ENCODE results near the gene FAM83D. TPM values are rescaled to one million over a fixed set of nuclear protein-coding genes. Genes with fewer than 3 reads are reported as not detected.

The FAM83D gene
- total and polyA plus RNA-seq, 2 of the 4 experiments (the other 2 are of a cell fraction) = 20.4 to 26.4 TPM

DNA sequence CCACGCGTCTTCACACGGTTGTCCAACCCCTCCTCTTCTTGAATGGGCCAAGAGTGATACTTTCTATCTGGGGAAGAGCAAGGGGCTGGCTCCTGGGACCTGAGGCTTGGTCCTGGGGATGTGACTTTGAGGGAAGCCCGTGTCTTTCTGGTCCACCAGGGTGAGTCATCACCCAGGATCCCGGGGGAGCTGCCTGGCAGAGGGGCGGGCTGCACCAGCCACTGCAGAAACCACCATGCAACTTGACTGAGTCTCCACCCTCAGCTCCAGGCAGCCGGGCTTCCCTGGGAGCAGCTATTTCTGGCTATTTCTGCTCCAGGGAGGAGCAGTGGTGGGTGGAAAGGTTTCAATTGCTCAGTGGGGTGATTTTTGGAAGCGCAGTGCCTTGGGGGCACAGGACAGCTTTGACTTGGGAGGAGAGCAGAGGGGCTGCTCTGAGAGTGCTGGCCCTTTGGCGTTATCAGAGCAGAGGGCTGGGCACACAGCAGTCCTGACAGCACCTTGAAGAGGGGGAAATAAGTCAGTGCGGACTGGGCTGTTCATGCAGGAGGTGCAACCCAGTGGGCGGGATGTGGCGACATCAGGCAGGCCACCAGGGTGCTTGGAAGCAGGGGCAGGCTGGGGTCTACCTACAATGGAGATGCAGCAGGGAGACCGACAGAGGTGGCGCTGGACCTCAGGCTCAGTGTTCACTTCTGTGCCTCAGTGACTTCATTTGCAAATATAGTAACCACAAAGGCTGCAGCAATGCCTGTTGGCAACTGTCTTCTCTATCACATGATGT, 45.1 kb upstream of the FAM83D start:
- H4K5ac ChIP-seq (ENCODE audit: low read depth, low read length) = no peak overlapping the region
- ATAC-seq (ENCODE audit: low read depth) (no peak), DNase-seq (no peak)
- no peak overlapping the region for H3K23ac ChIP-seq (ENCODE audit: low read depth, low read length)
- H3K9ac ChIP-seq (ENCODE audit: low read depth, low read length) = no peak overlapping the region
- no peak overlapping the region for H3K27ac ChIP-seq (ENCODE audit: insufficient read depth, low read length)
- H3K36me3 ChIP-seq (ENCODE audit: control insufficient read depth, insufficient read depth, low read length) = no peaks in the 10 kb centered on the region
- no peaks in the 10 kb centered on the region for H3K9me1 ChIP-seq (ENCODE audit: insufficient read depth, low read length)
- H2BK15ac ChIP-seq (ENCODE audit: low read depth, low read length) = no peak overlapping the region
- no peaks in the 10 kb centered on the region; the same call in 1 of the 2 replicates for H4K20me1 ChIP-seq (ENCODE audit: insufficient read depth, low read length)
- no peak overlapping the region for H3K4me2 ChIP-seq (ENCODE audit: low read depth, low read length)
- 30% methylated on average over 3 of the region's 14 CpGs; no CpG with 5 or more reads in 1 of the 2 experiments for WGBS, 2 experiments (ENCODE audit: extremely low coverage in 2 of 2, insufficient read length in 1 of 2)
- H2AFZ ChIP-seq (replicated peaks; ENCODE audit: low read length, poor library complexity) = no peak overlapping the region
- intact Hi-C loops (cut with micrococcal nuclease) = no loop called here
- H3K4me3 ChIP-seq (ENCODE audit: insufficient read depth, low read depth, low read length) = no peak overlapping the region
- no peaks in the 10 kb centered on the region for H3K4me1 ChIP-seq (ENCODE audit: control insufficient read depth, insufficient read depth, low read length)
- ChIA-PET CTCF (interaction anchor here (0.5 kb wide), 1 partner anchor 24 kb away, joined by 3 read pairs; no protein-coding TSS in a partner anchor), POLR2A (ENCODE audit: unreplicated experiment) (no interaction called here)
- no peaks in the 10 kb centered on the region for H3K79me1 ChIP-seq (ENCODE audit: low read depth in 1 of 2, low read length in 2 of 2)
- dilution Hi-C loops (cut with HindIII; ENCODE audit: low sequenced_read_pairs, unreplicated experiment) = no loop called here
- no peak overlapping the region for H2AK9ac ChIP-seq (replicated peaks; ENCODE audit: low read depth, low read length, poor library complexity)
- in situ Hi-C loops (cut with MboI; ENCODE audit: low sequenced_read_pairs) = no loop called here
- no peak overlapping the region for H2AK5ac ChIP-seq (ENCODE audit: low read depth, low read length)
- H2BK5ac ChIP-seq (ENCODE audit: low read depth, low read length, poor library complexity, severe bottlenecking) = no peak overlapping the region
- no peak overlapping the region for H3K18ac ChIP-seq (ENCODE audit: low read depth, low read length)
- H3K9me3 ChIP-seq (ENCODE audit: control insufficient read depth, insufficient read depth, low read length) = no peaks in the 10 kb centered on the region
- H3K4ac ChIP-seq (ENCODE audit: low read depth, low read length) = no peak overlapping the region
- H2BK20ac ChIP-seq (ENCODE audit: low read depth, low read length) = no peak overlapping the region
- H2BK120ac ChIP-seq (ENCODE audit: low read depth, low read length) = no peak overlapping the region
- H4K8ac ChIP-seq (ENCODE audit: low read depth in 2 of 2, low read length in 2 of 2) = no peak overlapping the region
- H4K91ac ChIP-seq (ENCODE audit: insufficient read depth, low read depth, low read length) = no peak overlapping the region
- H3K27me3 ChIP-seq (ENCODE audit: control insufficient read depth, insufficient read depth, low read length) = peaks cover 11% of the 10 kb centered on the region
- H3K14ac ChIP-seq (replicated peaks; ENCODE audit: low read depth, low read length) = no peak overlapping the region
- TF ChIP-seq NFE2L2 (IDR thresholded peaks at IDR 0.05; ENCODE audit: low read depth, low read length) (no peak), SMC3 (IDR thresholded peaks at IDR 0.05; ENCODE audit: low read depth, low read length) (no peak), RFX5 (IDR thresholded peaks at IDR 0.05; ENCODE audit: low read depth, low read length) (no peak), BHLHE40 (IDR thresholded peaks at IDR 0.05; ENCODE audit: low read depth, low read length) (no peak), POLR2A (IDR thresholded peaks at IDR 0.05; ENCODE audit: low read depth, low read length) (no peak), CEBPB (IDR thresholded peaks at IDR 0.05; ENCODE audit: low read depth, low read length) (no peak), MXI1 (IDR thresholded peaks at IDR 0.05; ENCODE audit: borderline replicate concordance, low read depth, low read length) (no peak), CHD1 (IDR thresholded peaks at IDR 0.05; ENCODE audit: low read depth, low read length) (no peak), RAD21 (IDR thresholded peaks at IDR 0.05; ENCODE audit: low read length) (no peak)
- TF ChIP-seq, protein P1, sequence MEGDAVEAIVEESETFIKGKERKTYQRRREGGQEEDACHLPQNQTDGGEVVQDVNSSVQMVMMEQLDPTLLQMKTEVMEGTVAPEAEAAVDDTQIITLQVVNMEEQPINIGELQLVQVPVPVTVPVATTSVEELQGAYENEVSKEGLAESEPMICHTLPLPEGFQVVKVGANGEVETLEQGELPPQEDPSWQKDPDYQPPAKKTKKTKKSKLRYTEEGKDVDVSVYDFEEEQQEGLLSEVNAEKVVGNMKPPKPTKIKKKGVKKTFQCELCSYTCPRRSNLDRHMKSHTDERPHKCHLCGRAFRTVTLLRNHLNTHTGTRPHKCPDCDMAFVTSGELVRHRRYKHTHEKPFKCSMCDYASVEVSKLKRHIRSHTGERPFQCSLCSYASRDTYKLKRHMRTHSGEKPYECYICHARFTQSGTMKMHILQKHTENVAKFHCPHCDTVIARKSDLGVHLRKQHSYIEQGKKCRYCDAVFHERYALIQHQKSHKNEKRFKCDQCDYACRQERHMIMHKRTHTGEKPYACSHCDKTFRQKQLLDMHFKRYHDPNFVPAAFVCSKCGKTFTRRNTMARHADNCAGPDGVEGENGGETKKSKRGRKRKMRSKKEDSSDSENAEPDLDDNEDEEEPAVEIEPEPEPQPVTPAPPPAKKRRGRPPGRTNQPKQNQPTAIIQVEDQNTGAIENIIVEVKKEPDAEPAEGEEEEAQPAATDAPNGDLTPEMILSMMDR (conservative IDR thresholded peaks at IDR 0.05; ENCODE audit: low read depth, low read length) = no peak
- TF ChIP-seq, protein P2, sequence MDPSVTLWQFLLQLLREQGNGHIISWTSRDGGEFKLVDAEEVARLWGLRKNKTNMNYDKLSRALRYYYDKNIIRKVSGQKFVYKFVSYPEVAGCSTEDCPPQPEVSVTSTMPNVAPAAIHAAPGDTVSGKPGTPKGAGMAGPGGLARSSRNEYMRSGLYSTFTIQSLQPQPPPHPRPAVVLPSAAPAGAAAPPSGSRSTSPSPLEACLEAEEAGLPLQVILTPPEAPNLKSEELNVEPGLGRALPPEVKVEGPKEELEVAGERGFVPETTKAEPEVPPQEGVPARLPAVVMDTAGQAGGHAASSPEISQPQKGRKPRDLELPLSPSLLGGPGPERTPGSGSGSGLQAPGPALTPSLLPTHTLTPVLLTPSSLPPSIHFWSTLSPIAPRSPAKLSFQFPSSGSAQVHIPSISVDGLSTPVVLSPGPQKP (IDR thresholded peaks at IDR 0.05; ENCODE audit: borderline replicate concordance, low read depth, low read length) = no peak
- BruUV-seq (replicated peaks) = no TSS peak
- no peak overlapping the region for H3K56ac ChIP-seq (ENCODE audit: extremely low read depth, insufficient read depth, low read length)

Measured in IMR-90 (cell line).